IMR-90 (cell line): ENCODE measurements around the gene DAAM2. TPM values are rescaled to one million over a fixed set of nuclear protein-coding genes. Genes with fewer than 3 reads are reported as not detected.
A peak's percentile ranks its signal among the peaks of the same experiment; 100 is the strongest.

Experiments used
- ATAC-seq: fragments of 200-7000 bp; cut with Tn5 transposase; 2 replicates; pipeline ENCODE4 v1.9.1; 2020; ENCODE audit warnings: low read depth, mild to moderate bottlenecking, moderate library complexity
- BruUV-seq: library from RNA; stranded (reverse); fragments of 400-500 nt; replicated peaks from 2 replicates; lab custom pipeline; 2021; lab: Mats Ljungman, UMichigan
- CTCF ChIA-PET: fragments of 300-600 bp; formaldehyde crosslinking; extraction: SDS; loops from one replicate; lab custom pipeline; 2021; ENCODE audit warnings: antibody characterized with exemption; lab: Yijun Ruan, JAX
- POLR2A ChIA-PET: fragments of 300-600 bp; sonication (Branson Sonifier 250); formaldehyde crosslinking; loops from one replicate; lab custom pipeline; 2022; ENCODE audit warnings: antibody characterized with exemption; ENCODE audit not compliant: unreplicated experiment; lab: Charles Lee
- DNase-seq: peaks from one replicate; pipeline ENCODE4 v3.0.0; 2013
- H2AFZ ChIP-seq: replicated peaks from 2 replicates; pipeline ENCODE3; 2013; ENCODE audit warnings: low read length, mild to moderate bottlenecking; ENCODE audit not compliant: poor library complexity
- H2AK5ac ChIP-seq: 2 replicates; pipeline ENCODE4 v1.6.1; 2013; ENCODE audit warnings: low read depth, low read length, inconsistent platforms
- H2AK9ac ChIP-seq: replicated peaks from 2 replicates; pipeline ENCODE3; 2013; ENCODE audit warnings: mild to moderate bottlenecking, low read depth, low read length, moderate library complexity; ENCODE audit not compliant: poor library complexity
- H2BK120ac ChIP-seq: 2 replicates; pipeline ENCODE4 v1.6.1; 2013; ENCODE audit warnings: low read depth, low read length, inconsistent platforms
- H2BK15ac ChIP-seq: 3 replicates; pipeline ENCODE4 v1.6.1; 2013; ENCODE audit warnings: low read depth, low read length, inconsistent platforms
- H2BK20ac ChIP-seq: 2 replicates; pipeline ENCODE4 v1.6.1; 2013; ENCODE audit warnings: low read depth, mild to moderate bottlenecking, inconsistent platforms, low read length, moderate library complexity
- H2BK5ac ChIP-seq: 2 replicates; pipeline ENCODE4 v1.6.1; 2013; ENCODE audit warnings: mild to moderate bottlenecking, low read depth, low read length, inconsistent platforms; ENCODE audit not compliant: poor library complexity, severe bottlenecking
- H3K14ac ChIP-seq: replicated peaks from 2 replicates; pipeline ENCODE4 v1.6.1; 2013; ENCODE audit warnings: low read depth, low read length, inconsistent platforms
- H3K18ac ChIP-seq: 2 replicates; pipeline ENCODE4 v1.6.1; 2013; ENCODE audit warnings: low read depth, low read length, control low read depth
- H3K23ac ChIP-seq: 2 replicates; pipeline ENCODE4 v1.6.1; 2013; ENCODE audit warnings: low read depth, low read length, inconsistent platforms
- H3K27ac ChIP-seq: 2 replicates; pipeline ENCODE4 v1.5.1; 2013; ENCODE audit warnings: mild to moderate bottlenecking, control low read depth, low read length; ENCODE audit not compliant: insufficient read depth
- H3K27me3 ChIP-seq: 2 replicates; pipeline ENCODE4 v1.6.1; 2013; ENCODE audit warnings: low read length; ENCODE audit not compliant: control insufficient read depth, insufficient read depth
- H3K36me3 ChIP-seq: 2 replicates; pipeline ENCODE4 v1.6.1; 2013; ENCODE audit warnings: low read length, mixed read lengths; ENCODE audit not compliant: control insufficient read depth, insufficient read depth
- H3K4ac ChIP-seq: 2 replicates; pipeline ENCODE4 v1.6.1; 2013; ENCODE audit warnings: low read depth, low read length, inconsistent platforms
- H3K4me1 ChIP-seq: 2 replicates; pipeline ENCODE4 v1.6.1; 2013; ENCODE audit warnings: low read length, mixed read lengths; ENCODE audit not compliant: control insufficient read depth, insufficient read depth
- H3K4me2 ChIP-seq: 2 replicates; pipeline ENCODE4 v1.6.1; 2013; ENCODE audit warnings: low read depth, mild to moderate bottlenecking, control low read depth, low read length, moderate library complexity
- H3K4me3 ChIP-seq: 2 replicates; pipeline ENCODE4 v1.5.1; 2013; ENCODE audit warnings: low read depth, mild to moderate bottlenecking, control low read depth, low read length, moderate library complexity; ENCODE audit not compliant: insufficient read depth
- H3K56ac ChIP-seq: 2 replicates; pipeline ENCODE4 v1.6.1; 2013; ENCODE audit warnings: low read length, inconsistent platforms; ENCODE audit not compliant: insufficient read depth; ENCODE audit errors: extremely low read depth
- H3K79me1 ChIP-seq, 2 experiments: 2 replicates each; pipeline ENCODE4 v1.6.1; 2013; ENCODE audit warnings: low read length in 2 of 2, inconsistent platforms in 1 of 2, low read depth in 1 of 2
- H3K9ac ChIP-seq: 2 replicates; pipeline ENCODE4 v1.6.1; 2013; ENCODE audit warnings: low read depth, low read length, control low read depth
- H3K9me1 ChIP-seq: 2 replicates; pipeline ENCODE4 v1.6.1; 2013; ENCODE audit warnings: low read length, inconsistent platforms; ENCODE audit not compliant: insufficient read depth
- H3K9me3 ChIP-seq: 2 replicates; pipeline ENCODE4 v1.6.1; 2013; ENCODE audit warnings: low read length; ENCODE audit not compliant: control insufficient read depth, insufficient read depth
- H4K20me1 ChIP-seq: 2 replicates; pipeline ENCODE4 v1.6.1; 2013; ENCODE audit warnings: low read length, inconsistent platforms; ENCODE audit not compliant: insufficient read depth
- H4K5ac ChIP-seq: 2 replicates; pipeline ENCODE4 v1.6.1; 2013; ENCODE audit warnings: mild to moderate bottlenecking, low read depth, low read length, control low read depth
- H4K8ac ChIP-seq, 2 experiments: 2 replicates each; pipeline ENCODE4 v1.6.1; 2013; ENCODE audit warnings: low read depth in 2 of 2, low read length in 2 of 2, control low read depth in 1 of 2, inconsistent platforms in 1 of 2
- H4K91ac ChIP-seq: 2 replicates; pipeline ENCODE4 v1.6.1; 2013; ENCODE audit warnings: low read depth, low read length, inconsistent platforms; ENCODE audit not compliant: insufficient read depth
- CEBPB ChIP-seq: IDR thresholded peaks from 2 replicates; pipeline ENCODE4 v1.6.1; 2012; ENCODE audit warnings: low read depth, low read length, improper control_type of control experiment
- MXI1 ChIP-seq: IDR thresholded peaks from 2 replicates; pipeline ENCODE4 v1.6.1; 2012; ENCODE audit warnings: low read depth, mild to moderate bottlenecking, low read length, moderate library complexity, borderline replicate concordance
- WGBS, 2 experiments: methylation state at CpG; one replicate each; pipeline versions ENCODE4 v1.1.5 to v1.1.7; 2013; ENCODE audit warnings: missing lambda C conversion rate in 2 of 2; ENCODE audit not compliant: insufficient read length in 1 of 2; ENCODE audit errors: extremely low coverage in 2 of 2; 5-methylcytosine and 5-hydroxymethylcytosine counted together
- dilution Hi-C: fragments of 300-500 bp; cut with HindIII; formaldehyde crosslinking; loops from one replicate; pipeline ENCODE4 v1.14.3; 2018; ENCODE audit warnings: low sequenced_read_pairs; ENCODE audit not compliant: unreplicated experiment
- in situ Hi-C: fragments of 300-500 bp; cut with MboI; formaldehyde crosslinking; loops from 3 replicates; pipeline ENCODE4 v1.14.3; 2019; ENCODE audit warnings: low sequenced_read_pairs, inconsistent platforms, mixed read lengths
- intact Hi-C: fragments of 100-400 bp; cut with micrococcal nuclease; formaldehyde crosslinking; loops from 2 replicates; pipeline ENCODE4 v1.10.0; 2022
- polyA plus RNA-seq, 3 experiments: library from polyadenylated mRNA; depleted of rRNA; stranded (reverse); fragments of >200 nt; gene quantifications; 2 replicates each; pipeline ENCODE4 v1.2.3, GENCODE V29; 2012; ENCODE audit warnings: low replicate concordance in 1 of 3
- total RNA-seq: library from RNA; depleted of rRNA; stranded (reverse); fragments of >200 nt; gene quantifications from 2 replicates; pipeline ENCODE4 v1.2.3, GENCODE V29; 2012

DAAM2 gene
- total and polyA plus RNA-seq, 2 of the 4 experiments (the other 2 are of a cell fraction) = 11.2 to 12.9 TPM

- DNase-seq (no peak), ATAC-seq (no peak)
- Histone ChIP-seq H2BK5ac (no peak overlapping the region), H3K4ac (no peak overlapping the region), H2BK120ac (no peak overlapping the region), H3K9me1 (peaks cover 6% of the 10 kb centered on the region), H3K27ac (no peak overlapping the region), H2BK20ac (no peak overlapping the region), H3K14ac (no peak overlapping the region), H3K4me3 (no peak overlapping the region), H3K18ac (no peak overlapping the region), H3K4me2 (no peak overlapping the region), H3K36me3 (no peaks in the 10 kb centered on the region), H2BK15ac (no peak overlapping the region), H3K79me1 (peaks cover 18 to 21% of the 10 kb centered on the region in 2 experiments; a peak in 3 of 4 replicates), H3K9me3 (no peaks in the 10 kb centered on the region), H3K4me1 (peaks cover 17% of the 10 kb centered on the region), H4K20me1 (no peaks in the 10 kb centered on the region), H3K23ac (no peak overlapping the region), H3K9ac (no peak overlapping the region), H4K91ac (no peak overlapping the region), H4K8ac (no peak overlapping the region), H4K5ac (no peak overlapping the region), H2AFZ (no peak overlapping the region), H3K27me3 (peaks cover 6% of the 10 kb centered on the region), H2AK5ac (no peak overlapping the region), H3K56ac (no peak overlapping the region), H2AK9ac (no peak overlapping the region)
- dilution Hi-C loops = no loop called here
- CTCF ChIA-PET = no interaction called here
- 80% methylated on average over 1 of the region's 1 CpG; no CpG with 5 or more reads in 1 of the 2 experiments for WGBS, 2 experiments
- in situ Hi-C loops = no loop called here
- no TSS peak for BruUV-seq
- TF ChIP-seq CEBPB = 0 out of 2 replicates have a peak, but pooled peaks have one; percentile 21
- TF ChIP-seq MXI1 = no peak
- intact Hi-C loops = no loop called here
- POLR2A ChIA-PET = no interaction called here
Observed at GRCh38 chr6:39936857-39937256, 144.7 kb downstream of the DAAM2 start.
